ENCODE data around the gene CD8A.

DNA sequence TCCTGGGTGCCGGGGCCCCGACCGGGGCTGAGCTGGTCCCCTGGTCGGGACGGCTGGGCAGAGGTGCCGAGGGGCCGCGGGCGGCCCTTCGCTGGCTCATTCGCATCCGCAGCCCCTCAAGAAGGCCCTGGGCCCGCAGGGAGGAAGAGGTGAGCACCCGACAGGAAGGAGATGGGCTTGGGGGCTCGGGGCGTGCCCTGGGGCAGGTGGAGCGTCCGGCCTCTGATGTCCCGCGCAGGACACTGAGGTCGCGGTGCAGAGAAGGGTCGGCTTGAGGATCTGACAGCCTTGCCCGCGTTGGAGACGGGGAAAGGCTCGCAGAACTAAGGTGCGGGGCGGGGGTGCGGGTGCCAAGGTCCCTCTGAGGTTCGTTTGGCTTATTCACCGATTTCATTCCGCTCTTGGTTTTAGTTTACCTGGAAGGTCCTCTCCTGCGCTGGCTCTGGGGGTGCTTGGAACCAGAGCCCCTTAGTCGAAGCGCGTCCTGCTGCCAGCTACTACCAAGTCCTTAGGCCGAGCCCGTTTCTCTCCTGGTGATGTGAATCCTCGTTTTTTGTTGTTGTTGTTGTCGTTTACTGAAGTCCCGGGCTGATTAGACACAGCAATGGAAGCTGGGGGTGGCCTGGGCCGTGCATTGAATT, 18.9 kb upstream of the CD8A start:
- TF ChIP-seq CTCF (IDR thresholded peaks at IDR 0.05) (no peak), JUND (IDR thresholded peaks at IDR 0.05) (no peak), TEAD4 (IDR thresholded peaks at IDR 0.05; ENCODE audit: borderline replicate concordance, insufficient read depth) (no peak), POLR2AphosphoS5 (IDR thresholded peaks at IDR 0.05; ENCODE audit: low read depth, low read length) (no peak), RXRA (IDR thresholded peaks at IDR 0.05; ENCODE audit: borderline replicate concordance, low read depth) (no peak)
